Transverse colon (tissue), 4 donors: Measurements from ENCODE around the gene ME1. TPM values are rescaled to one million over a fixed set of nuclear protein-coding genes. Genes with fewer than 3 reads are reported as not detected.

ENCODE experiments used
- DNase-seq: peaks from one replicate; pipeline ENCODE4 v3.0.0-alpha.2; 2019
- H3K27ac ChIP-seq, 4 donors: fragments of 200-600 bp; sonication (generic); 2 replicates each; pipeline ENCODE4 v1.5.1; 2016 to 2018; ENCODE audit warnings: inconsistent platforms in 4 of 4
- H3K27me3 ChIP-seq: fragments of 200-600 bp; sonication (generic); 2 replicates; pipeline ENCODE4 v1.5.1; 2017; ENCODE audit warnings: inconsistent platforms
- H3K36me3 ChIP-seq, 4 donors: fragments of 200-600 bp; sonication (generic); 2 replicates each; pipeline ENCODE4 v1.5.1; 2017 to 2019; ENCODE audit warnings: inconsistent platforms in 4 of 4
- H3K4me1 ChIP-seq, 4 donors: fragments of 200-600 bp; sonication (generic); 2 replicates each; pipeline ENCODE4 v1.5.1; 2017 to 2020; ENCODE audit warnings: inconsistent platforms in 4 of 4
- H3K4me3 ChIP-seq, 4 donors: fragments of 200-600 bp; sonication (generic); 1 replicate in 1 of 4; 2 replicates in 3 of 4; pipeline versions ENCODE4 v1.5.1 to v1.6.1; 2017 to 2019; ENCODE audit warnings: inconsistent platforms in 4 of 4
- H3K9me3 ChIP-seq, 2 donors: fragments of 200-600 bp; sonication (generic); 2 replicates each; pipeline ENCODE4 v1.5.1; 2017 to 2019; ENCODE audit warnings: inconsistent platforms in 2 of 2
- CTCF ChIP-seq, 5 experiments: fragments of 200-600 bp in 3 of 5; fragments of 450-650 bp in 2 of 5; sonication (generic) in 3 of 5; IDR thresholded peaks; 1 replicate in 2 of 5; 2 replicates in 3 of 5; pipeline ENCODE4 v1.5.1; 2016 to 2017; ENCODE audit warnings: antibody characterized with exemption in 5 of 5, inconsistent platforms in 3 of 5, mild to moderate bottlenecking in 2 of 5, moderate library complexity in 1 of 5
- EP300 ChIP-seq: sonication (generic); formaldehyde crosslinking; IDR thresholded peaks from one replicate; pipeline ENCODE4 v1.6.1; 2017; ENCODE audit warnings: antibody characterized with exemption, low read depth
- POLR2A ChIP-seq: fragments of 450-650 bp; IDR thresholded peaks from one replicate; pipeline ENCODE4 v1.6.1; 2016; ENCODE audit warnings: antibody characterized with exemption, mild to moderate bottlenecking, moderate library complexity
- POLR2AphosphoS5 ChIP-seq, 3 donors: sonication (generic); formaldehyde crosslinking; IDR thresholded peaks; one replicate each; pipeline ENCODE4 v1.6.1; 2016; ENCODE audit warnings: antibody characterized with exemption in 3 of 3
- WGBS, 2 donors: methylation state at CpG; one replicate each; pipeline ENCODE4 v1.1.5; 2018; ENCODE audit warnings: low coverage in 1 of 2; 5-methylcytosine and 5-hydroxymethylcytosine counted together
- in situ Hi-C, 4 donors: fragments of 200-750 bp; cut with MboI; loops; one replicate each; pipeline versions ENCODE4 v1.15.0 to v1.15.1; 2017; ENCODE audit warnings: low sequenced_read_pairs in 3 of 4, low pct_ligation_motif_present in 1 of 4, low pct_unique_long_range_greater_than_20kb in 1 of 4
- intact Hi-C: fragments of 100-400 bp; cut with DNase I; formaldehyde crosslinking; loops from one replicate; pipeline ENCODE4 v1.15.1; 2023; ENCODE audit warnings: low total_unique reads
- total RNA-seq, 4 donors: library from RNA; depleted of rRNA; stranded (reverse); fragments of >200 nt; gene quantifications; one replicate each; pipeline ENCODE4 v1.1.0, GENCODE V29; 2016

The ME1 gene
- total RNA-seq, 4 donors from 2014 or later: 1.9 to 36.6 (median 6.0) TPM

- in situ Hi-C loops (loop anchor here in 1 of 4 donors (25.0 kb wide), 1 partner anchor 951 kb away; the partner anchor contains the start of gene IBTK), intact Hi-C loops (no loop called here)
- no peak for TF ChIP-seq POLR2AphosphoS5 (IDR thresholded peaks at IDR 0.05)
- no peak for TF ChIP-seq POLR2A
- TF ChIP-seq EP300: no peak
- no peak for TF ChIP-seq CTCF (IDR thresholded peaks at IDR 0.05)
- H3K36me3 ChIP-seq: peaks cover 0 to 26% (median 0%) of the 10 kb centered on the region in 4 donors
- no peaks in the 10 kb centered on the region for H3K9me3 ChIP-seq
- H3K27me3 ChIP-seq: no peaks in the 10 kb centered on the region
- WGBS, 2 donors: 71 to 79% methylated on average over 3 of the region's 3 CpGs
- H3K27ac ChIP-seq: no peak overlapping the region
- peaks cover 0 to 16% (median 4%) of the 10 kb centered on the region in 4 donors for H3K4me1 ChIP-seq
- no peak overlapping the region for H3K4me3 ChIP-seq
- DNase-seq: no peak
Observed at GRCh38 chr6:83188501-83188900, 242.3 kb downstream of the ME1 start.

GRCh38 chr6:83185096-83185495, 245.8 kb downstream of the ME1 start:
- WGBS, 2 donors: 94 to 97% methylated on average over 2 of the region's 2 CpGs
- Histone ChIP-seq H3K27me3 (no peaks in the 10 kb centered on the region), H3K4me3 (no peak overlapping the region), H3K27ac (no peak overlapping the region), H3K4me1 (no peaks in the 10 kb centered on the region), H3K9me3 (no peaks in the 10 kb centered on the region), H3K36me3 (peaks cover 0 to 40% (median 5%) of the 10 kb centered on the region in 4 donors)
- in situ Hi-C loops: loop anchor here in 1 of 4 donors (25.0 kb wide), 1 partner anchor 948 kb away; the partner anchor contains the start of gene IBTK
- no peak for DNase-seq
- no peak for TF ChIP-seq POLR2A
- TF ChIP-seq CTCF (IDR thresholded peaks at IDR 0.05): no peak
- TF ChIP-seq EP300: no peak
- no peak for TF ChIP-seq POLR2AphosphoS5 (IDR thresholded peaks at IDR 0.05)
- intact Hi-C loops: no loop called here

- no peak overlapping the region for H3K4me3 ChIP-seq
- peaks cover 0 to 54% (median 5%) of the 10 kb centered on the region in 4 donors for H3K36me3 ChIP-seq
- H3K27me3 ChIP-seq: no peaks in the 10 kb centered on the region
- intact Hi-C loops: no loop called here
- no peaks in the 10 kb centered on the region for H3K9me3 ChIP-seq
- WGBS, 2 donors: 83 to 94% methylated on average over 7 to 9 of the region's 9 CpGs
- in situ Hi-C loops: loop anchor here in 1 of 4 donors (25.0 kb wide), 1 partner anchor 946 kb away; the partner anchor contains the start of gene IBTK
- no peaks in the 10 kb centered on the region for H3K4me1 ChIP-seq
- no peak for TF ChIP-seq POLR2AphosphoS5 (IDR thresholded peaks at IDR 0.05)
- no peak for TF ChIP-seq EP300
- TF ChIP-seq CTCF (IDR thresholded peaks at IDR 0.05): no peak
- TF ChIP-seq POLR2A: no peak
- no peak overlapping the region for H3K27ac ChIP-seq
- DNase-seq: no peak
Observed at GRCh38 chr6:83183082-83183828, 247.6 kb downstream of the ME1 start.

GRCh38 chr6:83182114-83182513, 248.7 kb downstream of the ME1 start:
- Histone ChIP-seq H3K9me3 (no peaks in the 10 kb centered on the region), H3K27me3 (no peaks in the 10 kb centered on the region), H3K27ac (no peak overlapping the region), H3K4me1 (no peaks in the 10 kb centered on the region), H3K4me3 (no peak overlapping the region), H3K36me3 (peaks cover 0 to 44% (median 5%) of the 10 kb centered on the region in 4 donors)
- intact Hi-C loops: no loop called here
- TF ChIP-seq CTCF (IDR thresholded peaks at IDR 0.05): no peak
- no peak for TF ChIP-seq POLR2A
- TF ChIP-seq POLR2AphosphoS5 (IDR thresholded peaks at IDR 0.05): no peak
- TF ChIP-seq EP300: no peak
- in situ Hi-C loops: loop anchor here in 1 of 4 donors (25.0 kb wide), 1 partner anchor 945 kb away; the partner anchor contains the start of gene IBTK
- 76 to 78% methylated on average over 1 of the region's 1 CpG for WGBS, 2 donors
- no peak for DNase-seq
